AG09309 (cell line): Measurements from ENCODE around the gene SCMH1.

ENCODE experiments used
- DNase-seq: peaks from one replicate; pipeline ENCODE4 v3.0.0-alpha.2; 2010; ENCODE audit warnings: low read depth
- H3K4me3 ChIP-seq: 2 replicates; pipeline ENCODE4 v1.5.1; 2011; ENCODE audit warnings: mild to moderate bottlenecking, low read depth, low read length, moderate library complexity; ENCODE audit not compliant: control insufficient read depth
- CTCF ChIP-seq: IDR thresholded peaks from 2 replicates; pipeline ENCODE4 v1.5.1; 2011; ENCODE audit warnings: mild to moderate bottlenecking, low read depth, low read length, inconsistent platforms; ENCODE audit not compliant: insufficient read depth, control insufficient read depth; ENCODE audit errors: missing control alignments

Gene SCMH1

GRCh38 chr1:41045740-41046139 is 196.4 kb downstream of the SCMH1 start:
- DNase-seq = peak; percentile 76
- TF ChIP-seq CTCF = no peak
- H3K4me3 ChIP-seq = no peak overlapping the region

GRCh38 chr1:41044187-41044586 is 197.9 kb downstream of the SCMH1 start:
- DNase-seq = no peak
- TF ChIP-seq CTCF = no peak
- H3K4me3 ChIP-seq = no peak overlapping the region

- H3K4me3 ChIP-seq = no peak overlapping the region
- DNase-seq = no peak
- no peak for TF ChIP-seq CTCF
These were observed 200.4 kb downstream of the SCMH1 start for GRCh38 chr1:41041614-41042270.

GRCh38 chr1:41038110-41038509 is 204.0 kb downstream of the SCMH1 start:
- H3K4me3 ChIP-seq = no peak overlapping the region
- no peak for DNase-seq
- peak; percentile 32 for TF ChIP-seq CTCF

GRCh38 chr1:41037116-41037903 is 204.8 kb downstream of the SCMH1 start:
- DNase-seq = no peak
- TF ChIP-seq CTCF = no peak

GRCh38 chr1:41033272-41033671 is 208.8 kb downstream of the SCMH1 start:
- H3K4me3 ChIP-seq = no peak overlapping the region
- no peak for DNase-seq
- TF ChIP-seq CTCF = no peak

More at GRCh38 chr1:41037116-41037903, 204.8 kb downstream of the SCMH1 start:
- no peak overlapping the region for H3K4me3 ChIP-seq
